GM06990 (cell line): ENCODE measurements around the gene ATOH8.
"Not testable (repeated sequence)": the region's sequence is repeated elsewhere in the genome, so short reads cannot be mapped to it uniquely, and the experiment has no call there.

Experiments used
- DNase-seq: peaks from one replicate; pipeline ENCODE4 v3.0.0-alpha.2; 2011; ENCODE audit not compliant: insufficient read length; ENCODE audit errors: extremely low read depth
- H3K27me3 ChIP-seq: replicated peaks from 2 replicates; pipeline ENCODE4 v1.6.0; 2011; ENCODE audit warnings: low read length; ENCODE audit not compliant: control insufficient read depth, insufficient read depth
- H3K36me3 ChIP-seq: 2 replicates; pipeline ENCODE4 v1.5.1; 2011; ENCODE audit warnings: low read length; ENCODE audit not compliant: control insufficient read depth, insufficient read depth
- H3K4me3 ChIP-seq: replicated peaks from 2 replicates; pipeline ENCODE4 v1.5.1; 2011; ENCODE audit warnings: low read depth, mild to moderate bottlenecking, control low read depth, low read length
- CTCF ChIP-seq: IDR thresholded peaks from 2 replicates; pipeline ENCODE4 v1.5.1; 2011; ENCODE audit warnings: low read length, control low read depth, mild to moderate bottlenecking, inconsistent platforms; ENCODE audit not compliant: insufficient read depth, poor library complexity, severe bottlenecking

ATOH8 gene

GRCh38 chr2:85822766-85823165 is 69.0 kb downstream of the ATOH8 start:
- no peaks in the 10 kb centered on the region; the same call in 1 of the 2 replicates for H3K27me3 ChIP-seq
- no peak overlapping the region for H3K4me3 ChIP-seq
- no peaks in the 10 kb centered on the region for H3K36me3 ChIP-seq
- TF ChIP-seq CTCF, result no peak
- no peak for DNase-seq

- no peaks in the 10 kb centered on the region; the same call in 1 of the 2 replicates for H3K27me3 ChIP-seq
Measured at GRCh38 chr2:85823951-85824350, 70.2 kb downstream of the ATOH8 start.

DNA sequence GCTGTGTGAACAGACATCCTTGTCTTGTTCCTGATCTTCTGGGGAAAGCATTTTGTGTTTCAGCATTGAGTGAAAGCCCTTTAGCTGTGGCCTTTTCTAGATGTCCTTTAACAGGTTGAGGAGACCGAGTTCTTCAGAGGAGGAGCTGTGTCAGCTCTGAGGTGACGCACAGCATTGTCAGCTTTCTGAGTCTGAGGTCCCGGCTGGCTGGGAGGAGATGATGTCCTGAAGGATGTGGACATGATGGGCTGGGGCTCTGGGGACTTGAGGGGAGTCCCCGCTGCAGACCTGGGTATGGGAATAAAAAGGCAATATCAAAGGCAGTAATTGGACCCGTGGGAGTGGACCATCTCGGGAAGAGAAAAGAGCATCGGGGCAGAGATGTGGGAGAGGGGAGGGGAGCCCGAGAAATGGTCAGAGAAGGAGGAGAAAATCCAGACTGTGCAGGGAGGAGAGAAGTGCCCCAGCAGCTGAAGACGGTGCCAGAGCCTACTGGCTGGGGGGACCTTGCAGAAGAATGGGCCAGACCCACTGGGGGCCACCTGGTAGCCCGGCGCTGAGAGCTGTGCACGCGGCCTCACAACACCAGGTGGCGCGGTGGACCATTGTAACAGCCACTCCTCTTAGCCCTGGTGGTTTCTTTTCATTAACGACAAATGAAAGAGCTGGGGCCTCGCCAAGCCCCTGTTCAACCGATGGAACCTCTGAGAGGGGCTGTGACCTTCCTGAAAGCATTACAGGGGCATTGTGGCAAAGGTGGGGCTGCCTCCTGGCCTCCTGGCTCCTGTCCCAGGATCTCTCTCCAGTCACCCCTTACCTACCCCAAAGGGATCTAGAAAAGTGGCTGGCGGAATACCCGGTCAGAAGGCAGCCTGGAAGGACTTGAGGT is 73.4 kb downstream of the ATOH8 start:
- TF ChIP-seq CTCF, result peak; percentile 89
- H3K4me3 ChIP-seq, result no peak overlapping the region
- H3K27me3 ChIP-seq, result no peaks in the 10 kb centered on the region
- DNase-seq, result peak; percentile 77
- H3K36me3 ChIP-seq, result no peaks in the 10 kb centered on the region

More at GRCh38 chr2:85823951-85824350, 70.2 kb downstream of the ATOH8 start:
- no peak for DNase-seq
- no peak for TF ChIP-seq CTCF
- Histone ChIP-seq H3K4me3 (no peak overlapping the region), H3K36me3 (no peaks in the 10 kb centered on the region)

GRCh38 chr2:85827879-85828569 is 74.2 kb downstream of the ATOH8 start:
- Histone ChIP-seq H3K4me3 (no peak overlapping the region), H3K36me3 (no peaks in the 10 kb centered on the region), H3K27me3 (no peaks in the 10 kb centered on the region)
- DNase-seq, result no peak
- no peak for TF ChIP-seq CTCF

DNA sequence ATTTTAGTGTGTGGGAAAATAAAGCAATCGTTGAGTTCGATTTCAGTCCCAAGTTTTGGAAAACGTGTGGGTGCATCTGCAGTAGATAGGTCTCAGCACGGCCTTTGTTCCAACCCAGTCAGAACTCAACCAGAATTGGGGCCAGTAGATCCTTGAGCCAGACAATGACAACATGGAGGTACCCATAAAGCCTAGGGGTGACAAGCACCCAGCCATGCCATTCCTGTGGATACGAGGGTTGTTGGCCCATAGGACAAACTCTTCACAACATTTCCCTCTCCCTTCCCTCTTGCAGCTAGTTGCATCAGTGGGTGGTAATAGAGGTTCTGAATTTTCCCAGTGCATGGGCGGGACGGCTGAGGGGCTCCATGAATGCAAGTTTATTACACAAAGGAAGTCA is 74.9 kb downstream of the ATOH8 start:
- TF ChIP-seq CTCF, result no peak
- H3K4me3 ChIP-seq, result no peak overlapping the region
- H3K27me3 ChIP-seq, result no peaks in the 10 kb centered on the region
- H3K36me3 ChIP-seq, result no peaks in the 10 kb centered on the region
- no peak for DNase-seq

- H3K27me3 ChIP-seq, H3K4me3 ChIP-seq, H3K36me3 ChIP-seq, DNase-seq: not testable (repeated sequence)
Measured at GRCh38 chr2:85829394-85829793, 75.6 kb downstream of the ATOH8 start.
